ENCODE measurements around the gene ZDHHC20. TPM values are rescaled to one million over a fixed set of nuclear protein-coding genes. Genes with fewer than 3 reads are reported as not detected.

Gene ZDHHC20
- total RNA-seq, result 82.0 TPM
- long read RNA-seq, full-length matches to known transcripts, result 10 of 41 reads
- long read RNA-seq, partial matches to known transcripts, result 1 of 41 reads
- long read RNA-seq, other reads (novel, unspliced or antisense), result 30 of 41 reads

- H3K4me1 ChIP-seq, result peaks cover 25% of the 10 kb centered on the region
- no peaks in the 10 kb centered on the region for H3K36me3 ChIP-seq
- no peak for TF ChIP-seq CTCF (IDR thresholded peaks at IDR 0.05)
- peak; percentile 96 to 98 for ATAC-seq
- peak within 1 kb of the TSS; percentile 95 for H3K27ac ChIP-seq
- DNase-seq, result peak; percentile 93
- H3K4me3 ChIP-seq, result peak within 1 kb of the TSS; percentile 95
- H3K27me3 ChIP-seq (ENCODE audit: low read depth), result no peaks in the 10 kb centered on the region
- H3K9me3 ChIP-seq, result no peaks in the 10 kb centered on the region
- intact Hi-C loops (cut with DNase I), result no loop called here
These were observed at the start of gene ZDHHC20 for GRCh38 chr13:21458813-21459701. ZDHHC20 (minus strand) TSS chr13:21459303; CDS start chr13:21459171, 132 bp downstream.

- Histone ChIP-seq H3K27me3 (ENCODE audit: low read depth) (no peaks in the 10 kb centered on the region), H3K9me3 (no peaks in the 10 kb centered on the region), H3K36me3 (peaks cover 33% of the 10 kb centered on the region), H3K4me3 (no peak overlapping the region), H3K27ac (no peak overlapping the region), H3K4me1 (no peaks in the 10 kb centered on the region)
- DNase-seq (no peak), ATAC-seq (no peak)
- no peak for TF ChIP-seq CTCF (IDR thresholded peaks at IDR 0.05)
- intact Hi-C loops (cut with DNase I), result no loop called here
These were observed 45.3 kb upstream of the ZDHHC20 start for GRCh38 chr13:21504379-21504778.

GRCh38 chr13:21501686-21502085 is 42.6 kb upstream of the ZDHHC20 start:
- peaks cover 33% of the 10 kb centered on the region for H3K36me3 ChIP-seq
- no peak overlapping the region for H3K27ac ChIP-seq
- H3K27me3 ChIP-seq (ENCODE audit: low read depth), result no peaks in the 10 kb centered on the region
- ATAC-seq (no peak), DNase-seq (no peak)
- no peak overlapping the region for H3K4me3 ChIP-seq
- no peak for TF ChIP-seq CTCF (IDR thresholded peaks at IDR 0.05)
- no peaks in the 10 kb centered on the region for H3K4me1 ChIP-seq
- no peaks in the 10 kb centered on the region for H3K9me3 ChIP-seq
- intact Hi-C loops (cut with DNase I), result no loop called here

- Histone ChIP-seq H3K4me3 (no peak overlapping the region), H3K27ac (no peak overlapping the region), H3K4me1 (no peaks in the 10 kb centered on the region), H3K36me3 (peaks cover 7% of the 10 kb centered on the region), H3K27me3 (ENCODE audit: low read depth) (no peaks in the 10 kb centered on the region), H3K9me3 (peaks cover 21% of the 10 kb centered on the region)
- DNase-seq (no peak), ATAC-seq (no peak)
- intact Hi-C loops (cut with DNase I), result no loop called here
- no peak for TF ChIP-seq CTCF (IDR thresholded peaks at IDR 0.05)
These were observed 27.2 kb upstream of the ZDHHC20 start for GRCh38 chr13:21486322-21486721.

GRCh38 chr13:21483748-21484147 is 24.6 kb upstream of the ZDHHC20 start:
- Histone ChIP-seq H3K27me3 (ENCODE audit: low read depth) (no peaks in the 10 kb centered on the region), H3K36me3 (no peaks in the 10 kb centered on the region), H3K4me3 (no peak overlapping the region), H3K27ac (no peak overlapping the region), H3K4me1 (no peaks in the 10 kb centered on the region), H3K9me3 (peaks cover 21% of the 10 kb centered on the region)
- intact Hi-C loops (cut with DNase I), result no loop called here
- DNase-seq, result no peak
- TF ChIP-seq CTCF (IDR thresholded peaks at IDR 0.05), result no peak
- ATAC-seq, result no peak
